ENCODE data around the gene SMIM38.

SMIM38 gene

GRCh38 chr11:69204941-69205742 is 49.4 kb downstream of the SMIM38 start:
- TF ChIP-seq, protein P1, sequence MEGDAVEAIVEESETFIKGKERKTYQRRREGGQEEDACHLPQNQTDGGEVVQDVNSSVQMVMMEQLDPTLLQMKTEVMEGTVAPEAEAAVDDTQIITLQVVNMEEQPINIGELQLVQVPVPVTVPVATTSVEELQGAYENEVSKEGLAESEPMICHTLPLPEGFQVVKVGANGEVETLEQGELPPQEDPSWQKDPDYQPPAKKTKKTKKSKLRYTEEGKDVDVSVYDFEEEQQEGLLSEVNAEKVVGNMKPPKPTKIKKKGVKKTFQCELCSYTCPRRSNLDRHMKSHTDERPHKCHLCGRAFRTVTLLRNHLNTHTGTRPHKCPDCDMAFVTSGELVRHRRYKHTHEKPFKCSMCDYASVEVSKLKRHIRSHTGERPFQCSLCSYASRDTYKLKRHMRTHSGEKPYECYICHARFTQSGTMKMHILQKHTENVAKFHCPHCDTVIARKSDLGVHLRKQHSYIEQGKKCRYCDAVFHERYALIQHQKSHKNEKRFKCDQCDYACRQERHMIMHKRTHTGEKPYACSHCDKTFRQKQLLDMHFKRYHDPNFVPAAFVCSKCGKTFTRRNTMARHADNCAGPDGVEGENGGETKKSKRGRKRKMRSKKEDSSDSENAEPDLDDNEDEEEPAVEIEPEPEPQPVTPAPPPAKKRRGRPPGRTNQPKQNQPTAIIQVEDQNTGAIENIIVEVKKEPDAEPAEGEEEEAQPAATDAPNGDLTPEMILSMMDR (IDR thresholded peaks at IDR 0.05) = no peak

Data from LNCAP (cell line).